Hepatocyte (in vitro differentiated cells): ENCODE results near the gene PTX4. TPM values are rescaled to one million over a fixed set of nuclear protein-coding genes. Genes with fewer than 3 reads are reported as not detected.

ENCODE experiments used
- DNase-seq: peaks from one replicate; pipeline ENCODE4 v3.0.0-alpha.2; 2016; ENCODE audit warnings: low spot score
- H2AFZ ChIP-seq: fragments of 200-600 bp; sonication (generic); 2 replicates; pipeline ENCODE4 v1.6.0; 2016; ENCODE audit warnings: antibody characterized with exemption, mild to moderate bottlenecking
- H3K27ac ChIP-seq: fragments of 200-600 bp; sonication (generic); 2 replicates; pipeline ENCODE4 v1.5.1; 2016; ENCODE audit warnings: mild to moderate bottlenecking
- H3K27me3 ChIP-seq: fragments of 200-600 bp; sonication (generic); 2 replicates; pipeline ENCODE4 v1.6.1; 2016
- H3K36me3 ChIP-seq: fragments of 200-600 bp; sonication (generic); replicated peaks from 2 replicates; pipeline ENCODE4 v1.5.1; 2016; ENCODE audit warnings: low read depth; ENCODE audit not compliant: insufficient read depth
- H3K4me1 ChIP-seq: fragments of 200-600 bp; sonication (generic); 2 replicates; pipeline ENCODE4 v1.5.1; 2016; ENCODE audit warnings: mild to moderate bottlenecking, moderate library complexity; ENCODE audit not compliant: insufficient read depth
- H3K4me2 ChIP-seq: fragments of 200-600 bp; sonication (generic); 2 replicates; pipeline ENCODE4 v1.6.0; 2016
- H3K4me3 ChIP-seq: fragments of 200-600 bp; sonication (generic); 2 replicates; pipeline ENCODE4 v1.5.1; 2016; ENCODE audit warnings: mild to moderate bottlenecking
- H3K79me2 ChIP-seq: fragments of 200-600 bp; sonication (generic); 2 replicates; pipeline ENCODE4 v1.6.0; 2017; ENCODE audit warnings: mild to moderate bottlenecking
- H3K9me2 ChIP-seq: fragments of 200-600 bp; sonication (generic); replicated peaks from 2 replicates; pipeline ENCODE4 v1.6.0; 2017; ENCODE audit warnings: mild to moderate bottlenecking; ENCODE audit not compliant: insufficient read depth
- H3K9me3 ChIP-seq: fragments of 200-600 bp; sonication (generic); 2 replicates; pipeline ENCODE4 v1.5.1; 2016; ENCODE audit warnings: low read depth, mild to moderate bottlenecking
- H4K20me1 ChIP-seq: fragments of 200-600 bp; sonication (generic); 2 replicates; pipeline ENCODE4 v1.6.0; 2016; ENCODE audit warnings: mild to moderate bottlenecking; ENCODE audit not compliant: insufficient read depth, poor library complexity, severe bottlenecking
- EZH2 ChIP-seq: fragments of 200-600 bp; sonication (generic); IDR thresholded peaks from 2 replicates; pipeline ENCODE4 v1.6.1; 2016; ENCODE audit warnings: antibody characterized with exemption, mild to moderate bottlenecking, borderline replicate concordance
- EZH2phosphoT487 ChIP-seq: fragments of 200-600 bp; sonication (generic); IDR thresholded peaks from one replicate; pipeline ENCODE4 v1.6.1; 2018; ENCODE audit warnings: antibody characterized with exemption, mild to moderate bottlenecking, low read depth, moderate library complexity; ENCODE audit not compliant: unreplicated experiment, severe bottlenecking
- WGBS: methylation state at CpG from one replicate; pipeline ENCODE4 v1.1.6; 2016; ENCODE audit warnings: low lambda C conversion rate; ENCODE audit errors: missing lambda C conversion rate; 5-methylcytosine and 5-hydroxymethylcytosine counted together
- polyA plus RNA-seq: library from polyadenylated mRNA; unstranded; fragments of >200 nt; fragmentation: Nextera tagmentation; extraction: Ambion mirVana; gene quantifications from 2 replicates; pipeline ENCODE4 v1.2.1, GENCODE V29; 2016
- total RNA-seq: library from RNA; depleted of rRNA; stranded (reverse); fragments of >200 nt; gene quantifications from 2 replicates; pipeline ENCODE4 v1.2.3, GENCODE V29; 2014
- TF ChIP-seq, protein P1 (sequence below): fragments of 200-600 bp; sonication (generic); IDR thresholded peaks from 2 replicates; pipeline ENCODE4 v1.5.1; 2016; ENCODE audit warnings: antibody characterized with exemption, mild to moderate bottlenecking; ENCODE audit not compliant: poor library complexity

PTX4 gene, protein sequence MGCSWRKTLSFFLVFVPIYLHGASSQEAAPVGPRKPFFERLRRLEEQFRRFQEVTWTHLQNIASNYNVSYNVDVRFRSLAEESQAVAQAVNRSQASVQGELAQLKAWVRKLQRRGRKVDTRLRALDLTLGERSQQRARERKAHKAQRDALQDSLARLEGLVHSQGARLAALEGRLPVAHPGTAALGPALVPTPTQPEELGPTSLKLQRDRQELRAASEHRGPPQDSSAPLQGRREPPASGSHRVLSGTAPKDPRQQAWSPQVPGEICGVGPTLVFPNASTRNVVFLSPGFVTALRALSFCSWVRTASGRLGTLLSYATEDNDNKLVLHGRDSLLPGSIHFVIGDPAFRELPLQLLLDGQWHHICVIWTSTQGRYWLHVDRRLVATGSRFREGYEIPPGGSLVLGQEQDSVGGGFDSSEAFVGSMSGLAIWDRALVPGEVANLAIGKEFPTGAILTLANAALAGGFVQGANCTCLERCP
- total RNA-seq (not detected in 2 replicates), polyA plus RNA-seq (not detected in 2 replicates)

- Histone ChIP-seq H3K36me3 (no peaks in the 10 kb centered on the region), H3K4me1 (peaks cover 5% of the 10 kb centered on the region), H3K9me3 (no peaks in the 10 kb centered on the region), H3K79me2 (peaks cover 2% of the 10 kb centered on the region), H3K9me2 (no peaks in the 10 kb centered on the region), H4K20me1 (no peaks in the 10 kb centered on the region), H3K4me2 (no peak within 1 kb of the TSS), H3K27me3 (no peaks in the 10 kb centered on the region), H2AFZ (no peak within 1 kb of the TSS), H3K27ac (no peak within 1 kb of the TSS), H3K4me3 (no peak within 1 kb of the TSS)
- 91% methylated on average over 19 of the region's 19 CpGs for WGBS
- DNase-seq: no peak
- TF ChIP-seq EZH2phosphoT487 (no peak), EZH2 (no peak)
- TF ChIP-seq, protein P1, sequence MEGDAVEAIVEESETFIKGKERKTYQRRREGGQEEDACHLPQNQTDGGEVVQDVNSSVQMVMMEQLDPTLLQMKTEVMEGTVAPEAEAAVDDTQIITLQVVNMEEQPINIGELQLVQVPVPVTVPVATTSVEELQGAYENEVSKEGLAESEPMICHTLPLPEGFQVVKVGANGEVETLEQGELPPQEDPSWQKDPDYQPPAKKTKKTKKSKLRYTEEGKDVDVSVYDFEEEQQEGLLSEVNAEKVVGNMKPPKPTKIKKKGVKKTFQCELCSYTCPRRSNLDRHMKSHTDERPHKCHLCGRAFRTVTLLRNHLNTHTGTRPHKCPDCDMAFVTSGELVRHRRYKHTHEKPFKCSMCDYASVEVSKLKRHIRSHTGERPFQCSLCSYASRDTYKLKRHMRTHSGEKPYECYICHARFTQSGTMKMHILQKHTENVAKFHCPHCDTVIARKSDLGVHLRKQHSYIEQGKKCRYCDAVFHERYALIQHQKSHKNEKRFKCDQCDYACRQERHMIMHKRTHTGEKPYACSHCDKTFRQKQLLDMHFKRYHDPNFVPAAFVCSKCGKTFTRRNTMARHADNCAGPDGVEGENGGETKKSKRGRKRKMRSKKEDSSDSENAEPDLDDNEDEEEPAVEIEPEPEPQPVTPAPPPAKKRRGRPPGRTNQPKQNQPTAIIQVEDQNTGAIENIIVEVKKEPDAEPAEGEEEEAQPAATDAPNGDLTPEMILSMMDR: no peak
These were observed at the start of gene PTX4 for GRCh38 chr16:1488619-1489018. Gene PTX4, minus strand, starts transcription at chr16:1488944. Its CDS starts 35 bp downstream, at chr16:1488909.

GRCh38 chr16:1537763-1538289 lies 49.1 kb upstream of the PTX4 start:
- no peaks in the 10 kb centered on the region for H4K20me1 ChIP-seq
- H3K4me3 ChIP-seq: no peak overlapping the region
- 97% methylated on average over 26 of the region's 26 CpGs for WGBS
- H3K4me2 ChIP-seq: no peak overlapping the region
- H3K9me3 ChIP-seq: no peaks in the 10 kb centered on the region
- H3K27ac ChIP-seq: no peak overlapping the region
- TF ChIP-seq EZH2 (no peak), EZH2phosphoT487 (no peak)
- TF ChIP-seq, protein P1: no peak
- H3K36me3 ChIP-seq: no peaks in the 10 kb centered on the region
- no peak overlapping the region for H2AFZ ChIP-seq
- H3K79me2 ChIP-seq: peaks cover 8% of the 10 kb centered on the region
- no peak for DNase-seq
- H3K9me2 ChIP-seq: no peaks in the 10 kb centered on the region
- H3K4me1 ChIP-seq: peaks cover 22% of the 10 kb centered on the region
- no peaks in the 10 kb centered on the region for H3K27me3 ChIP-seq

DNA sequence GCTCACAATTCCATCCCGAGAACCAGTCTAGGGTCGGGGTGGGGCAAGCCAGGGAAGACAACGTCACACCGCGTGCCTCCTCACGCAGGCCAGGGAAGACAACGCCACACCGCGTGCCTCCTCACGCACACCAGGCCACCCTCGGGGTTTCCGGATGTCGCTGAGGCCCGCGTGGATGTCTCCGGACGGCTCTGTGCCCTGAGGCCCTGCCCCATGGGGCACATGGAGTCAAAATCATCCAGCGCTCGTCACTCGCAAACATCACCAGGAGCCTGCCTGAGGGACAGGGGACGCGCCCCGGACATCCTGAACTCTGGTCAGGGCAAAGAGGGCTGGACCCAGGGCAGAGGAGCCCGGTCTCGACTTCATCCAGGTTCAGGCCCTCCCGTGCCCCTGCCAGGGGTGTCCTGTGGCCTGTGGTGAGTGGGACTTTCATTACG lies 48.4 kb upstream of the PTX4 start:
- DNase-seq: no peak
- no peaks in the 10 kb centered on the region for H3K36me3 ChIP-seq
- H3K4me2 ChIP-seq: no peak overlapping the region
- H2AFZ ChIP-seq: no peak overlapping the region
- H3K9me2 ChIP-seq: no peaks in the 10 kb centered on the region
- H3K9me3 ChIP-seq: no peaks in the 10 kb centered on the region
- 97% methylated on average over 27 of the region's 27 CpGs for WGBS
- H3K27me3 ChIP-seq: no peaks in the 10 kb centered on the region
- TF ChIP-seq EZH2phosphoT487 (no peak), EZH2 (no peak)
- TF ChIP-seq, protein P1: no peak
- H3K4me1 ChIP-seq: peaks cover 28% of the 10 kb centered on the region
- H3K4me3 ChIP-seq: no peak overlapping the region
- no peak overlapping the region for H3K27ac ChIP-seq
- no peaks in the 10 kb centered on the region for H4K20me1 ChIP-seq
- H3K79me2 ChIP-seq: peaks cover 8% of the 10 kb centered on the region
